ENCODE measurements around the gene CCDC160. TPM values are rescaled to one million over a fixed set of nuclear protein-coding genes. Genes with fewer than 3 reads are reported as not detected.

CCDC160 gene
- total RNA-seq, 1 experiment from 2014 or later: 1.8 TPM

- TF ChIP-seq CBFB (CRISPR knock-in tag; IDR thresholded peaks at IDR 0.05; ENCODE audit: low read depth) (no peak), JAZF1 (CRISPR knock-in tag; IDR thresholded peaks at IDR 0.05) (no peak), NFATC4 (CRISPR knock-in tag; IDR thresholded peaks at IDR 0.05) (no peak), ATF1 (CRISPR knock-in tag; IDR thresholded peaks at IDR 0.05) (no peak), ZNF232 (CRISPR knock-in tag; IDR thresholded peaks at IDR 0.05) (no peak), IRF1 (CRISPR knock-in tag; IDR thresholded peaks at IDR 0.05) (no peak), ZNF121 (CRISPR knock-in tag; IDR thresholded peaks at IDR 0.05) (no peak), ZNF317 (CRISPR knock-in tag; IDR thresholded peaks at IDR 0.05; ENCODE audit: borderline replicate concordance, low read depth) (no peak)
- TF ChIP-seq, protein P1, sequence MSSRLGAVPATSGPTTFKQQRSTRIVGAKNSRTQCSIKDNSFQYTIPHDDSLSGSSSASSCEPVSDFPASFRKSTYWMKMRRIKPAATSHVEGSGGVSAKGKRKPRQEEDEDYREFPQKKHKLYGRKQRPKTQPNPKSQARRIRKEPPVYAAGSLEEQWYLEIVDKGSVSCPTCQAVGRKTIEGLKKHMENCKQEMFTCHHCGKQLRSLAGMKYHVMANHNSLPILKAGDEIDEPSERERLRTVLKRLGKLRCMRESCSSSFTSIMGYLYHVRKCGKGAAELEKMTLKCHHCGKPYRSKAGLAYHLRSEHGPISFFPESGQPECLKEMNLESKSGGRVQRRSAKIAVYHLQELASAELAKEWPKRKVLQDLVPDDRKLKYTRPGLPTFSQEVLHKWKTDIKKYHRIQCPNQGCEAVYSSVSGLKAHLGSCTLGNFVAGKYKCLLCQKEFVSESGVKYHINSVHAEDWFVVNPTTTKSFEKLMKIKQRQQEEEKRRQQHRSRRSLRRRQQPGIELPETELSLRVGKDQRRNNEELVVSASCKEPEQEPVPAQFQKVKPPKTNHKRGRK (CRISPR knock-in tag; IDR thresholded peaks at IDR 0.05; ENCODE audit: borderline replicate concordance): no peak
Measured at GRCh38 chrX:134256684-134257083, 19.7 kb downstream of the CCDC160 start (continued).

GRCh38 chrX:134258202-134258601 lies 21.2 kb downstream of the CCDC160 start:
- Mint-ChIP-seq H3K36me3 (no peaks in the 10 kb centered on the region), H3K27me3 (ENCODE audit: low read depth) (no peaks in the 10 kb centered on the region; the same call in 1 of the 2 replicates), H3K27ac (no peak overlapping the region), H3K9me3 (no peaks in the 10 kb centered on the region), H3K4me1 (peaks cover 9% of the 10 kb centered on the region), H3K4me3 (no peak overlapping the region)
- ATAC-seq (no peak), DNase-seq (ENCODE audit: low spot score) (no peak)
- TF ChIP-seq PRDM15 (CRISPR knock-in tag; IDR thresholded peaks at IDR 0.05) (no peak), CREM (CRISPR knock-in tag; IDR thresholded peaks at IDR 0.05) (no peak), NFE2L1 (CRISPR knock-in tag; IDR thresholded peaks at IDR 0.05) (no peak), ZBTB43 (CRISPR knock-in tag; IDR thresholded peaks at IDR 0.05) (no peak), ATF6 (CRISPR knock-in tag; IDR thresholded peaks at IDR 0.05) (no peak)
- TF ChIP-seq, protein P2, sequence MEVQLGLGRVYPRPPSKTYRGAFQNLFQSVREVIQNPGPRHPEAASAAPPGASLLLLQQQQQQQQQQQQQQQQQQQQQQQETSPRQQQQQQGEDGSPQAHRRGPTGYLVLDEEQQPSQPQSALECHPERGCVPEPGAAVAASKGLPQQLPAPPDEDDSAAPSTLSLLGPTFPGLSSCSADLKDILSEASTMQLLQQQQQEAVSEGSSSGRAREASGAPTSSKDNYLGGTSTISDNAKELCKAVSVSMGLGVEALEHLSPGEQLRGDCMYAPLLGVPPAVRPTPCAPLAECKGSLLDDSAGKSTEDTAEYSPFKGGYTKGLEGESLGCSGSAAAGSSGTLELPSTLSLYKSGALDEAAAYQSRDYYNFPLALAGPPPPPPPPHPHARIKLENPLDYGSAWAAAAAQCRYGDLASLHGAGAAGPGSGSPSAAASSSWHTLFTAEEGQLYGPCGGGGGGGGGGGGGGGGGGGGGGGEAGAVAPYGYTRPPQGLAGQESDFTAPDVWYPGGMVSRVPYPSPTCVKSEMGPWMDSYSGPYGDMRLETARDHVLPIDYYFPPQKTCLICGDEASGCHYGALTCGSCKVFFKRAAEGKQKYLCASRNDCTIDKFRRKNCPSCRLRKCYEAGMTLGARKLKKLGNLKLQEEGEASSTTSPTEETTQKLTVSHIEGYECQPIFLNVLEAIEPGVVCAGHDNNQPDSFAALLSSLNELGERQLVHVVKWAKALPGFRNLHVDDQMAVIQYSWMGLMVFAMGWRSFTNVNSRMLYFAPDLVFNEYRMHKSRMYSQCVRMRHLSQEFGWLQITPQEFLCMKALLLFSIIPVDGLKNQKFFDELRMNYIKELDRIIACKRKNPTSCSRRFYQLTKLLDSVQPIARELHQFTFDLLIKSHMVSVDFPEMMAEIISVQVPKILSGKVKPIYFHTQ (CRISPR knock-in tag; IDR thresholded peaks at IDR 0.05): no peak
- TF ChIP-seq, protein P3, sequence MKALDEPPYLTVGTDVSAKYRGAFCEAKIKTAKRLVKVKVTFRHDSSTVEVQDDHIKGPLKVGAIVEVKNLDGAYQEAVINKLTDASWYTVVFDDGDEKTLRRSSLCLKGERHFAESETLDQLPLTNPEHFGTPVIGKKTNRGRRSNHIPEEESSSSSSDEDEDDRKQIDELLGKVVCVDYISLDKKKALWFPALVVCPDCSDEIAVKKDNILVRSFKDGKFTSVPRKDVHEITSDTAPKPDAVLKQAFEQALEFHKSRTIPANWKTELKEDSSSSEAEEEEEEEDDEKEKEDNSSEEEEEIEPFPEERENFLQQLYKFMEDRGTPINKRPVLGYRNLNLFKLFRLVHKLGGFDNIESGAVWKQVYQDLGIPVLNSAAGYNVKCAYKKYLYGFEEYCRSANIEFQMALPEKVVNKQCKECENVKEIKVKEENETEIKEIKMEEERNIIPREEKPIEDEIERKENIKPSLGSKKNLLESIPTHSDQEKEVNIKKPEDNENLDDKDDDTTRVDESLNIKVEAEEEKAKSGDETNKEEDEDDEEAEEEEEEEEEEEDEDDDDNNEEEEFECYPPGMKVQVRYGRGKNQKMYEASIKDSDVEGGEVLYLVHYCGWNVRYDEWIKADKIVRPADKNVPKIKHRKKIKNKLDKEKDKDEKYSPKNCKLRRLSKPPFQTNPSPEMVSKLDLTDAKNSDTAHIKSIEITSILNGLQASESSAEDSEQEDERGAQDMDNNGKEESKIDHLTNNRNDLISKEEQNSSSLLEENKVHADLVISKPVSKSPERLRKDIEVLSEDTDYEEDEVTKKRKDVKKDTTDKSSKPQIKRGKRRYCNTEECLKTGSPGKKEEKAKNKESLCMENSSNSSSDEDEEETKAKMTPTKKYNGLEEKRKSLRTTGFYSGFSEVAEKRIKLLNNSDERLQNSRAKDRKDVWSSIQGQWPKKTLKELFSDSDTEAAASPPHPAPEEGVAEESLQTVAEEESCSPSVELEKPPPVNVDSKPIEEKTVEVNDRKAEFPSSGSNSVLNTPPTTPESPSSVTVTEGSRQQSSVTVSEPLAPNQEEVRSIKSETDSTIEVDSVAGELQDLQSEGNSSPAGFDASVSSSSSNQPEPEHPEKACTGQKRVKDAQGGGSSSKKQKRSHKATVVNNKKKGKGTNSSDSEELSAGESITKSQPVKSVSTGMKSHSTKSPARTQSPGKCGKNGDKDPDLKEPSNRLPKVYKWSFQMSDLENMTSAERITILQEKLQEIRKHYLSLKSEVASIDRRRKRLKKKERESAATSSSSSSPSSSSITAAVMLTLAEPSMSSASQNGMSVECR (CRISPR knock-in tag; IDR thresholded peaks at IDR 0.05; ENCODE audit: borderline replicate concordance): no peak
- TF ChIP-seq, protein P4, sequence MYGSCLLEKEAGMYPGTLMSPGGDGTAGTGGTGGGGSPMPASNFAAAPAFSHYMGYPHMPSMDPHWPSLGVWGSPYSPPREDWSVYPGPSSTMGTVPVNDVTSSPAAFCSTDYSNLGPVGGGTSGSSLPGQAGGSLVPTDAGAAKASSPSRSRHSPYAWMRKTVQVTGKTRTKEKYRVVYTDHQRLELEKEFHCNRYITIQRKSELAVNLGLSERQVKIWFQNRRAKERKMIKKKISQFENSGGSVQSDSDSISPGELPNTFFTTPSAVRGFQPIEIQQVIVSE (CRISPR knock-in tag; IDR thresholded peaks at IDR 0.05; ENCODE audit: borderline replicate concordance): no peak
- CTCF ChIA-PET: no interaction called here
- POLR2A ChIA-PET: no interaction called here
